Adipocyte (in vitro differentiated cells): ENCODE results near the gene COPG2.
"Not testable (repeated sequence)": the region's sequence is repeated elsewhere in the genome, so short reads cannot be mapped to it uniquely, and the experiment has no call there.

Source experiments
- DNase-seq: peaks from one replicate; pipeline ENCODE4 v3.0.0-alpha.2; 2015; ENCODE audit warnings: low read depth
- H3K27me3 ChIP-seq: replicated peaks from 2 replicates; pipeline ENCODE4 v1.7.0; 2013; ENCODE audit warnings: mild to moderate bottlenecking, low read length, moderate library complexity; ENCODE audit not compliant: control insufficient read depth, insufficient read depth
- H3K36me3 ChIP-seq: 2 replicates; pipeline ENCODE4 v1.7.0; 2013; ENCODE audit warnings: low read length, mild to moderate bottlenecking, moderate library complexity; ENCODE audit not compliant: control insufficient read depth, insufficient read depth, severe bottlenecking
- H3K4me1 ChIP-seq: 2 replicates; pipeline ENCODE4 v1.7.0; 2013; ENCODE audit warnings: mild to moderate bottlenecking, low read length, moderate library complexity; ENCODE audit not compliant: control insufficient read depth, insufficient read depth
- H3K4me3 ChIP-seq: 2 replicates; pipeline ENCODE4 v1.7.0; 2013; ENCODE audit warnings: mild to moderate bottlenecking, low read length, moderate library complexity
- H3K9ac ChIP-seq: 2 replicates; pipeline ENCODE4 v1.7.0; 2013; ENCODE audit warnings: mild to moderate bottlenecking, low read length, moderate library complexity
- H3K9me3 ChIP-seq: 2 replicates; pipeline ENCODE4 v1.7.0; 2013; ENCODE audit warnings: mild to moderate bottlenecking, low read length, moderate library complexity; ENCODE audit not compliant: control insufficient read depth

Gene COPG2

GRCh38 chr7:130607066-130607465 is 61.5 kb downstream of the COPG2 start:
- H3K27me3 ChIP-seq, H3K9ac ChIP-seq, H3K4me1 ChIP-seq, DNase-seq, H3K4me3 ChIP-seq, H3K9me3 ChIP-seq: not testable (repeated sequence)
- H3K36me3 ChIP-seq, result peaks cover 51% of the 10 kb centered on the region

- H3K9ac ChIP-seq, result no peak overlapping the region
- peaks cover 6% of the 10 kb centered on the region for H3K4me1 ChIP-seq
- no peak overlapping the region for H3K4me3 ChIP-seq
- H3K9me3 ChIP-seq, result no peaks in the 10 kb centered on the region
- H3K27me3 ChIP-seq, result no peaks in the 10 kb centered on the region
- DNase-seq, result no peak
- H3K36me3 ChIP-seq, result peaks cover 42% of the 10 kb centered on the region
Observed at GRCh38 chr7:130606161-130606560, 62.4 kb downstream of the COPG2 start.

GRCh38 chr7:130598056-130598455 is 70.5 kb downstream of the COPG2 start:
- Histone ChIP-seq H3K4me3 (no peak overlapping the region), H3K9ac (no peak overlapping the region), H3K36me3 (no peaks in the 10 kb centered on the region), H3K4me1 (no peaks in the 10 kb centered on the region), H3K9me3 (no peaks in the 10 kb centered on the region), H3K27me3 (no peaks in the 10 kb centered on the region)
- no peak for DNase-seq

GRCh38 chr7:130595986-130596385 is 72.6 kb downstream of the COPG2 start:
- Histone ChIP-seq H3K4me3 (no peak overlapping the region), H3K27me3 (no peaks in the 10 kb centered on the region), H3K4me1 (no peaks in the 10 kb centered on the region), H3K9ac (no peak overlapping the region), H3K9me3 (no peaks in the 10 kb centered on the region), H3K36me3 (no peaks in the 10 kb centered on the region)
- no peak for DNase-seq

GRCh38 chr7:130593033-130593432 is 75.5 kb downstream of the COPG2 start:
- H3K4me1 ChIP-seq, result no peaks in the 10 kb centered on the region
- no peaks in the 10 kb centered on the region for H3K9me3 ChIP-seq
- no peak overlapping the region for H3K9ac ChIP-seq
- no peaks in the 10 kb centered on the region for H3K27me3 ChIP-seq
- no peak for DNase-seq
- H3K36me3 ChIP-seq, result no peaks in the 10 kb centered on the region
- H3K4me3 ChIP-seq, result no peak overlapping the region

- not testable (repeated sequence) for DNase-seq, H3K27me3 ChIP-seq
Observed at GRCh38 chr7:130591464-130591863, 77.1 kb downstream of the COPG2 start.

GRCh38 chr7:130585932-130586331 is 82.6 kb downstream of the COPG2 start:
- H3K27me3 ChIP-seq, H3K9me3 ChIP-seq, H3K4me1 ChIP-seq, H3K4me3 ChIP-seq, DNase-seq, H3K36me3 ChIP-seq, H3K9ac ChIP-seq: not testable (repeated sequence)

More at GRCh38 chr7:130591464-130591863, 77.1 kb downstream of the COPG2 start:
- H3K4me3 ChIP-seq, H3K9me3 ChIP-seq, H3K9ac ChIP-seq, H3K4me1 ChIP-seq, H3K36me3 ChIP-seq: not testable (repeated sequence)

- H3K9ac ChIP-seq, H3K36me3 ChIP-seq, H3K27me3 ChIP-seq, H3K4me1 ChIP-seq, H3K4me3 ChIP-seq, H3K9me3 ChIP-seq, DNase-seq: not testable (repeated sequence)
Observed at GRCh38 chr7:130575110-130575509, 93.4 kb downstream of the COPG2 start.

- H3K4me3 ChIP-seq, H3K27me3 ChIP-seq, H3K4me1 ChIP-seq, DNase-seq, H3K9ac ChIP-seq, H3K36me3 ChIP-seq, H3K9me3 ChIP-seq: not testable (repeated sequence)
Observed at GRCh38 chr7:130570144-130570543, 98.4 kb downstream of the COPG2 start.

GRCh38 chr7:130566898-130567280 is 101.7 kb downstream of the COPG2 start:
- no peak for DNase-seq
- Histone ChIP-seq H3K27me3 (no peaks in the 10 kb centered on the region), H3K4me1 (no peaks in the 10 kb centered on the region), H3K9ac (no peak overlapping the region), H3K9me3 (peaks cover 5% of the 10 kb centered on the region), H3K36me3 (no peaks in the 10 kb centered on the region), H3K4me3 (no peak overlapping the region)

- H3K36me3 ChIP-seq, result no peaks in the 10 kb centered on the region
- H3K4me3 ChIP-seq, result no peak overlapping the region
- no peaks in the 10 kb centered on the region for H3K27me3 ChIP-seq
- no peaks in the 10 kb centered on the region for H3K4me1 ChIP-seq
- peaks cover 5% of the 10 kb centered on the region for H3K9me3 ChIP-seq
- no peak overlapping the region for H3K9ac ChIP-seq
- DNase-seq, result no peak
Observed at GRCh38 chr7:130566168-130566897, 102.2 kb downstream of the COPG2 start.

GRCh38 chr7:130560972-130561371 is 107.6 kb downstream of the COPG2 start:
- no peaks in the 10 kb centered on the region for H3K36me3 ChIP-seq
- H3K27me3 ChIP-seq, result no peaks in the 10 kb centered on the region
- no peak overlapping the region for H3K4me3 ChIP-seq
- DNase-seq, result no peak
- H3K9me3 ChIP-seq, result peaks cover 5% of the 10 kb centered on the region
- no peak overlapping the region for H3K9ac ChIP-seq
- no peaks in the 10 kb centered on the region for H3K4me1 ChIP-seq
